GM23338 (cell line): ENCODE data around the gene ITGB7. TPM values are rescaled to one million over a fixed set of nuclear protein-coding genes. Genes with fewer than 3 reads are reported as not detected.
A peak's percentile ranks its signal among the peaks of the same experiment; 100 is the strongest.

Experiments
- ATAC-seq: fragments of 200-7000 bp; cut with Tn5 transposase; 3 replicates; pipeline ENCODE4 v1.9.1; 2020
- DNase-seq: peaks from one replicate; pipeline ENCODE4 v3.0.0-alpha.2; 2015; ENCODE audit warnings: low spot score
- H2AFZ ChIP-seq: fragments of 200-600 bp; sonication (generic); 2 replicates; pipeline ENCODE4 v1.8.0; 2016; ENCODE audit warnings: antibody characterized with exemption, mild to moderate bottlenecking, moderate library complexity
- H3F3A ChIP-seq: fragments of 200-600 bp; sonication (generic); replicated peaks from 2 replicates; pipeline ENCODE4 v1.8.0; 2017; ENCODE audit warnings: antibody characterized with exemption, mixed run types, low read depth
- H3K27ac ChIP-seq: fragments of 200-600 bp; sonication (generic); 2 replicates; pipeline ENCODE4 v1.6.1; 2016; ENCODE audit warnings: low read depth
- H3K27me3 ChIP-seq: fragments of 200-600 bp; sonication (generic); 2 replicates; pipeline ENCODE4 v1.8.0; 2016; ENCODE audit warnings: mild to moderate bottlenecking, mixed run types, moderate library complexity; ENCODE audit not compliant: insufficient read depth
- H3K36me3 ChIP-seq: fragments of 200-600 bp; sonication (generic); 2 replicates; pipeline ENCODE4 v1.8.0; 2016; ENCODE audit warnings: mild to moderate bottlenecking; ENCODE audit not compliant: insufficient read depth
- H3K4me1 ChIP-seq: fragments of 200-600 bp; sonication (generic); 2 replicates; pipeline ENCODE4 v1.8.0; 2016; ENCODE audit warnings: mild to moderate bottlenecking, moderate library complexity; ENCODE audit not compliant: insufficient read depth
- H3K4me2 ChIP-seq: fragments of 200-600 bp; sonication (generic); 2 replicates; pipeline ENCODE4 v1.7.1; 2017; ENCODE audit warnings: mixed run types
- H3K4me3 ChIP-seq: fragments of 200-600 bp; sonication (generic); 2 replicates; pipeline ENCODE4 v1.6.1; 2016; ENCODE audit warnings: mixed run types
- H3K79me2 ChIP-seq: fragments of 200-600 bp; sonication (generic); replicated peaks from 2 replicates; pipeline ENCODE4 v1.8.0; 2017; ENCODE audit warnings: mild to moderate bottlenecking; ENCODE audit not compliant: insufficient read depth
- H3K9me2 ChIP-seq: fragments of 200-600 bp; sonication (generic); 2 replicates; pipeline ENCODE4 v1.8.0; 2017; ENCODE audit not compliant: insufficient read depth
- H4K20me1 ChIP-seq: fragments of 200-600 bp; sonication (generic); replicated peaks from 2 replicates; pipeline ENCODE4 v1.8.0; 2017; ENCODE audit warnings: mild to moderate bottlenecking; ENCODE audit not compliant: insufficient read depth
- H3K27ac Mint-ChIP-seq: 2 replicates; pipeline ENCODE4 v1.8.0; 2020; ENCODE audit warnings: inconsistent platforms, mild to moderate bottlenecking, moderate library complexity, mixed read lengths
- H3K27me3 Mint-ChIP-seq: 3 replicates; pipeline ENCODE4 v1.8.0; 2022; ENCODE audit warnings: low read depth, mild to moderate bottlenecking, moderate library complexity, mixed read lengths, inconsistent platforms; ENCODE audit not compliant: insufficient read depth, poor library complexity
- H3K36me3 Mint-ChIP-seq: 3 replicates; pipeline ENCODE4 v1.8.0; 2021; ENCODE audit warnings: low read depth, mild to moderate bottlenecking, inconsistent platforms, moderate library complexity, mixed read lengths
- H3K4me1 Mint-ChIP-seq: 3 replicates; pipeline ENCODE4 v1.8.0; 2020; ENCODE audit warnings: mild to moderate bottlenecking, inconsistent platforms, mixed read lengths
- H3K4me3 Mint-ChIP-seq: 3 replicates; pipeline ENCODE4 v1.8.0; 2021; ENCODE audit warnings: moderate library complexity, mild to moderate bottlenecking, inconsistent platforms, mixed read lengths
- H3K9me3 Mint-ChIP-seq: 3 replicates; pipeline ENCODE4 v1.8.0; 2020; ENCODE audit warnings: moderate library complexity, mild to moderate bottlenecking, inconsistent platforms, mixed read lengths
- CREB1 ChIP-seq: fragments of 250-450 bp; sonication (Bioruptor Pico); IDR thresholded peaks from 2 replicates; pipeline ENCODE4 v1.5.0; 2020; ENCODE audit warnings: low read depth, mild to moderate bottlenecking, moderate library complexity
- polyA plus RNA-seq: library from polyadenylated mRNA; unstranded; fragments of >200 nt; fragmentation: Nextera tagmentation; extraction: Ambion mirVana; gene quantifications from 2 replicates; pipeline ENCODE4 v1.2.1, GENCODE V29; 2016
- total RNA-seq: library from RNA; depleted of rRNA; stranded (reverse); fragments of >200 nt; shearing (Covaris generic); gene quantifications from 2 replicates; pipeline ENCODE4 v1.2.3, GENCODE V29; 2014
- TF ChIP-seq, protein P1 (sequence below), 2 experiments: fragments of 200-600 bp in 1 of 2; sonication (generic) in 1 of 2; conservative IDR thresholded peaks; 2 replicates each; pipeline versions ENCODE4 v1.5.1 to v1.6.1; 2016 to 2017; ENCODE audit warnings: antibody characterized with exemption in 2 of 2, low read depth in 2 of 2, mild to moderate bottlenecking in 2 of 2, moderate library complexity in 1 of 2
- TF ChIP-seq, protein P2 (sequence below): fragments of 250-450 bp; sonication (Bioruptor Pico); IDR thresholded peaks from 2 replicates; pipeline ENCODE4 v1.5.0; 2020; ENCODE audit warnings: mild to moderate bottlenecking, moderate library complexity

ITGB7 gene
- total and polyA plus RNA-seq, 2 experiments from 2014 or later, result 0.32 TPM; not detected in 1

DNA sequence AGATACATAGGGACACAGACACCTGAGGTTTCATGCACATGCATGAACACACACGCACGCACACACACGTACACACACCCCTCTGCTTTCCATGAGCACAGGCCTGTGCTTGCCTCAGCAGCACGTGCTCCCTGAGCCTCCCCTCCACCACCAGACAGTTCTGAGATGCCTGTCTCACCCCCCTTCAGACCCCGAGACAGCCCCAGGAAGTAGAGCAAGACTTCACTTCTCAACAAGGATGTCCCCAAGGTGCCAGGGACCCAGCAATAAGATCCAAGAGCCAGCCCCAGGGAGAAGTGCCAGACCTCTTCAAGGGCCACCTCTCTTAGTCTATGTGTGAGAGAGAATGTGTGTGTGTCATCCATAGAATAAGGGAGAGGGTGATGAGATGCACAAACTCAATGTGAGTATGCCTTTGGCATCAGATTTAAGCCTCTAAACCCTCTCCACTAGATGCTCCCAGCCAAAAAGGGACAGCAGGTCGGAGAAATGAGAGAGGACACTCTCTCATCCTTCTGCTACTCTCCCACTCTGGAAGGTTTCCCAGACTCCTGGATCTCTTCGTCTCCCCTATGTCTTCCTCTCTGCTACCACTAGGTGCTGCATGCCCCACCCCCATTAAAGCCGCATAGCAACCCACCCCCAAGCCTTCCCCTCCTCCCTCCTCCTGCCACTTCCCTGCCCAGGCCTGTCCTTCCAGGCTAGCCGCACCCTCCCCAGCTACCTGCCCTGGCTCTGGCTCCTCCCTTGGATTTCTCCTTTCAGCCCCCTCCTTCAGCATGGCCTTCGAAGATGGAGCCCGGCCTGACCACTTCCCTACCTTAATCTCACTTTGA is 17.2 kb upstream of the ITGB7 start:
- Histone ChIP-seq H3K4me1 (peaks cover 49% of the 10 kb centered on the region), H3K27ac (no peak overlapping the region), H2AFZ (no peak overlapping the region), H3K4me3 (peak overlapping the region; percentile 95), H3K27me3 (peaks cover 11% of the 10 kb centered on the region), H3K9me2 (no peaks in the 10 kb centered on the region), H3K4me2 (peak overlapping the region; percentile 91), H4K20me1 (no peaks in the 10 kb centered on the region), H3K36me3 (no peaks in the 10 kb centered on the region; the same call in 1 of the 2 replicates), H3F3A (peaks cover 26% of the 10 kb centered on the region), H3K79me2 (peaks cover 7% of the 10 kb centered on the region)
- H3K4me3 Mint-ChIP-seq, result peak overlapping the region; percentile 32
- H3K4me1 Mint-ChIP-seq, result peaks cover 58% of the 10 kb centered on the region
- DNase-seq, result peak; percentile 92
- ATAC-seq, result peak; percentile 30
- H3K36me3 Mint-ChIP-seq, result peaks cover 5% of the 10 kb centered on the region
- peak overlapping the region; percentile 35 for H3K27ac Mint-ChIP-seq
- TF ChIP-seq, protein P1, sequence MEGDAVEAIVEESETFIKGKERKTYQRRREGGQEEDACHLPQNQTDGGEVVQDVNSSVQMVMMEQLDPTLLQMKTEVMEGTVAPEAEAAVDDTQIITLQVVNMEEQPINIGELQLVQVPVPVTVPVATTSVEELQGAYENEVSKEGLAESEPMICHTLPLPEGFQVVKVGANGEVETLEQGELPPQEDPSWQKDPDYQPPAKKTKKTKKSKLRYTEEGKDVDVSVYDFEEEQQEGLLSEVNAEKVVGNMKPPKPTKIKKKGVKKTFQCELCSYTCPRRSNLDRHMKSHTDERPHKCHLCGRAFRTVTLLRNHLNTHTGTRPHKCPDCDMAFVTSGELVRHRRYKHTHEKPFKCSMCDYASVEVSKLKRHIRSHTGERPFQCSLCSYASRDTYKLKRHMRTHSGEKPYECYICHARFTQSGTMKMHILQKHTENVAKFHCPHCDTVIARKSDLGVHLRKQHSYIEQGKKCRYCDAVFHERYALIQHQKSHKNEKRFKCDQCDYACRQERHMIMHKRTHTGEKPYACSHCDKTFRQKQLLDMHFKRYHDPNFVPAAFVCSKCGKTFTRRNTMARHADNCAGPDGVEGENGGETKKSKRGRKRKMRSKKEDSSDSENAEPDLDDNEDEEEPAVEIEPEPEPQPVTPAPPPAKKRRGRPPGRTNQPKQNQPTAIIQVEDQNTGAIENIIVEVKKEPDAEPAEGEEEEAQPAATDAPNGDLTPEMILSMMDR (conservative IDR thresholded peaks at IDR 0.05; ENCODE audit: low read depth in 2 of 2), result peak; percentile 41 to 42
- TF ChIP-seq, protein P2, sequence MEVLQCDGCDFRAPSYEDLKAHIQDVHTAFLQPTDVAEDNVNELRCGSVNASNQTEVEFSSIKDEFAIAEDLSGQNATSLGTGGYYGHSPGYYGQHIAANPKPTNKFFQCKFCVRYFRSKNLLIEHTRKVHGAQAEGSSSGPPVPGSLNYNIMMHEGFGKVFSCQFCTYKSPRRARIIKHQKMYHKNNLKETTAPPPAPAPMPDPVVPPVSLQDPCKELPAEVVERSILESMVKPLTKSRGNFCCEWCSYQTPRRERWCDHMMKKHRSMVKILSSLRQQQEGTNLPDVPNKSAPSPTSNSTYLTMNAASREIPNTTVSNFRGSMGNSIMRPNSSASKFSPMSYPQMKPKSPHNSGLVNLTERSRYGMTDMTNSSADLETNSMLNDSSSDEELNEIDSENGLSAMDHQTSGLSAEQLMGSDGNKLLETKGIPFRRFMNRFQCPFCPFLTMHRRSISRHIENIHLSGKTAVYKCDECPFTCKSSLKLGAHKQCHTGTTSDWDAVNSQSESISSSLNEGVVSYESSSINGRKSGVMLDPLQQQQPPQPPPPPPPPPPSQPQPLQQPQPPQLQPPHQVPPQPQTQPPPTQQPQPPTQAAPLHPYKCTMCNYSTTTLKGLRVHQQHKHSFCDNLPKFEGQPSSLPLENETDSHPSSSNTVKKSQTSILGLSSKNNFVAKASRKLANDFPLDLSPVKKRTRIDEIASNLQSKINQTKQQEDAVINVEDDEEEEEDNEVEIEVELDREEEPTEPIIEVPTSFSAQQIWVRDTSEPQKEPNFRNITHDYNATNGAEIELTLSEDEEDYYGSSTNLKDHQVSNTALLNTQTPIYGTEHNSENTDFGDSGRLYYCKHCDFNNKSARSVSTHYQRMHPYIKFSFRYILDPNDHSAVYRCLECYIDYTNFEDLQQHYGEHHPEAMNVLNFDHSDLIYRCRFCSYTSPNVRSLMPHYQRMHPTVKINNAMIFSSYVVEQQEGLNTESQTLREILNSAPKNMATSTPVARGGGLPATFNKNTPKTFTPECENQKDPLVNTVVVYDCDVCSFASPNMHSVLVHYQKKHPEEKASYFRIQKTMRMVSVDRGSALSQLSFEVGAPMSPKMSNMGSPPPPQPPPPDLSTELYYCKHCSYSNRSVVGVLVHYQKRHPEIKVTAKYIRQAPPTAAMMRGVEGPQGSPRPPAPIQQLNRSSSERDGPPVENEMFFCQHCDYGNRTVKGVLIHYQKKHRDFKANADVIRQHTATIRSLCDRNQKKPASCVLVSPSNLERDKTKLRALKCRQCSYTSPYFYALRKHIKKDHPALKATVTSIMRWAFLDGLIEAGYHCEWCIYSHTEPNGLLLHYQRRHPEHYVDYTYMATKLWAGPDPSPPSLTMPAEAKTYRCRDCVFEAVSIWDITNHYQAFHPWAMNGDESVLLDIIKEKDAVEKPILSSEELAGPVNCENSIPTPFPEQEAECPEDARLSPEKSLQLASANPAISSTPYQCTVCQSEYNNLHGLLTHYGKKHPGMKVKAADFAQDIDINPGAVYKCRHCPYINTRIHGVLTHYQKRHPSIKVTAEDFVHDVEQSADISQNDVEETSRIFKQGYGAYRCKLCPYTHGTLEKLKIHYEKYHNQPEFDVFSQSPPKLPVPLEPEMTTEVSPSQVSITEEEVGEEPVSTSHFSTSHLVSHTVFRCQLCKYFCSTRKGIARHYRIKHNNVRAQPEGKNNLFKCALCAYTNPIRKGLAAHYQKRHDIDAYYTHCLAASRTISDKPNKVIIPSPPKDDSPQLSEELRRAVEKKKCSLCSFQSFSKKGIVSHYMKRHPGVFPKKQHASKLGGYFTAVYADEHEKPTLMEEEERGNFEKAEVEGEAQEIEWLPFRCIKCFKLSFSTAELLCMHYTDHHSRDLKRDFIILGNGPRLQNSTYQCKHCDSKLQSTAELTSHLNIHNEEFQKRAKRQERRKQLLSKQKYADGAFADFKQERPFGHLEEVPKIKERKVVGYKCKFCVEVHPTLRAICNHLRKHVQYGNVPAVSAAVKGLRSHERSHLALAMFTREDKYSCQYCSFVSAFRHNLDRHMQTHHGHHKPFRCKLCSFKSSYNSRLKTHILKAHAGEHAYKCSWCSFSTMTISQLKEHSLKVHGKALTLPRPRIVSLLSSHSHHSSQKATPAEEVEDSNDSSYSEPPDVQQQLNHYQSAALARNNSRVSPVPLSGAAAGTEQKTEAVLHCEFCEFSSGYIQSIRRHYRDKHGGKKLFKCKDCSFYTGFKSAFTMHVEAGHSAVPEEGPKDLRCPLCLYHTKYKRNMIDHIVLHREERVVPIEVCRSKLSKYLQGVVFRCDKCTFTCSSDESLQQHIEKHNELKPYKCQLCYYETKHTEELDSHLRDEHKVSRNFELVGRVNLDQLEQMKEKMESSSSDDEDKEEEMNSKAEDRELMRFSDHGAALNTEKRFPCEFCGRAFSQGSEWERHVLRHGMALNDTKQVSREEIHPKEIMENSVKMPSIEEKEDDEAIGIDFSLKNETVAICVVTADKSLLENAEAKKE (CRISPR knock-in tag), result no peak
- TF ChIP-seq CREB1 (CRISPR knock-in tag), result peak; percentile 31; the same call in 1 of the 2 replicates
- peaks cover 31% of the 10 kb centered on the region for H3K27me3 Mint-ChIP-seq
- peaks cover 4% of the 10 kb centered on the region; the same call in 1 of the 3 replicates for H3K9me3 Mint-ChIP-seq
